UCSD-AML1 (cell line): ENCODE data around the gene LY86.

Experiments
- DNase-seq: peaks from one replicate; lab custom pipeline; 2025; ENCODE audit not compliant: unreplicated experiment; lab: John Stamatoyannopoulos, UW

Gene LY86

GRCh38 chr6:6700407-6701270, 112.1 kb downstream of the LY86 start:
- no peak for DNase-seq

- DNase-seq, result no peak
Observed at GRCh38 chr6:6701864-6702263, 113.3 kb downstream of the LY86 start.

GRCh38 chr6:6703699-6704098, 115.2 kb downstream of the LY86 start:
- DNase-seq, result no peak
